ENCODE measurements around the gene KLK2. TPM values are rescaled to one million over a fixed set of nuclear protein-coding genes. Genes with fewer than 3 reads are reported as not detected.

KLK2 gene
- polyA plus RNA-seq, 1 donor (not counting 4 experiments of a cell fraction or from before 2014, with no cell fraction given) = 0.07 TPM

GRCh38 chr19:50880241-50880640 lies 7.0 kb downstream of the KLK2 start:
- TF ChIP-seq EZH2 (IDR thresholded peaks at IDR 0.05; ENCODE audit: low read length) = no peak
- TF ChIP-seq CTCF (optimal IDR thresholded peaks at IDR 0.05 in 1 of 3, IDR thresholded peaks at IDR 0.05 in 1 of 3, conservative IDR thresholded peaks at IDR 0.05 in 1 of 3; ENCODE audit: extremely low read depth in 1 of 3, insufficient read depth in 2 of 3, low read length in 3 of 3) = no peak
- H3K9ac ChIP-seq (ENCODE audit: control insufficient read depth, extremely low read depth, insufficient read depth, low read length) = no peak overlapping the region
- no peak overlapping the region for H2AFZ ChIP-seq (ENCODE audit: control insufficient read depth, low read length)
- no peak overlapping the region for H3K4me3 ChIP-seq (ENCODE audit: control insufficient read depth in 2 of 3, extremely low read depth in 1 of 3, insufficient read depth in 2 of 3, low read depth in 1 of 3, low read length in 3 of 3)
- H3K36me3 ChIP-seq (ENCODE audit: control insufficient read depth in 2 of 2, extremely low read depth in 1 of 2, insufficient read depth in 2 of 2, low read length in 2 of 2) = no peaks in the 10 kb centered on the region
- H3K4me2 ChIP-seq (ENCODE audit: control insufficient read depth, extremely low read depth, insufficient read depth, low read depth, low read length) = no peak overlapping the region
- peaks cover 10% of the 10 kb centered on the region for H3K27me3 ChIP-seq (ENCODE audit: control insufficient read depth, extremely low read depth, insufficient read depth, low read length)
- DNase-seq (ENCODE audit: low read depth, low spot score) (no peak), FAIRE-seq (no peak)
- no peaks in the 10 kb centered on the region for H3K9me1 ChIP-seq (ENCODE audit: control insufficient read depth, extremely low read depth, insufficient read depth, low read length)
- H3K27ac ChIP-seq (ENCODE audit: control insufficient read depth, insufficient read depth, low read length) = no peak overlapping the region
- H3K4me1 ChIP-seq (ENCODE audit: control insufficient read depth, extremely low read depth, insufficient read depth, low read length) = no peaks in the 10 kb centered on the region
- no peaks in the 10 kb centered on the region for H3K79me2 ChIP-seq (ENCODE audit: control insufficient read depth, insufficient read depth, low read length)
- dilution Hi-C loops (cut with MboI; ENCODE audit: extremely low pct_ligation_motif_present, low sequenced_read_pairs) = no loop called here
- no peaks in the 10 kb centered on the region for H3K9me3 ChIP-seq (ENCODE audit: control insufficient read depth, low read depth, low read length)
- no peaks in the 10 kb centered on the region for H4K20me1 ChIP-seq (ENCODE audit: control insufficient read depth, extremely low read depth, insufficient read depth, low read length)

- no peaks in the 10 kb centered on the region for H3K9me1 ChIP-seq (ENCODE audit: control insufficient read depth, extremely low read depth, insufficient read depth, low read length)
- H3K79me2 ChIP-seq (ENCODE audit: control insufficient read depth, insufficient read depth, low read length) = no peaks in the 10 kb centered on the region
- H3K9me3 ChIP-seq (ENCODE audit: control insufficient read depth, low read depth, low read length) = no peaks in the 10 kb centered on the region
- no peaks in the 10 kb centered on the region for H3K4me1 ChIP-seq (ENCODE audit: control insufficient read depth, extremely low read depth, insufficient read depth, low read length)
- DNase-seq (ENCODE audit: low read depth, low spot score) = no peak
- H3K4me3 ChIP-seq (ENCODE audit: control insufficient read depth in 2 of 3, extremely low read depth in 1 of 3, insufficient read depth in 2 of 3, low read depth in 1 of 3, low read length in 3 of 3) = no peak overlapping the region
- H3K27ac ChIP-seq (ENCODE audit: control insufficient read depth, insufficient read depth, low read length) = no peak overlapping the region
- H3K36me3 ChIP-seq (ENCODE audit: control insufficient read depth in 2 of 2, extremely low read depth in 1 of 2, insufficient read depth in 2 of 2, low read length in 2 of 2) = no peaks in the 10 kb centered on the region
- H4K20me1 ChIP-seq (ENCODE audit: control insufficient read depth, extremely low read depth, insufficient read depth, low read length) = no peaks in the 10 kb centered on the region
- H2AFZ ChIP-seq (ENCODE audit: control insufficient read depth, low read length) = no peak overlapping the region
- H3K4me2 ChIP-seq (ENCODE audit: control insufficient read depth, extremely low read depth, insufficient read depth, low read depth, low read length) = no peak overlapping the region
- FAIRE-seq = no peak
- no peak overlapping the region for H3K9ac ChIP-seq (ENCODE audit: control insufficient read depth, extremely low read depth, insufficient read depth, low read length)
- dilution Hi-C loops (cut with MboI; ENCODE audit: extremely low pct_ligation_motif_present, low sequenced_read_pairs) = no loop called here
- H3K27me3 ChIP-seq (ENCODE audit: control insufficient read depth, extremely low read depth, insufficient read depth, low read length) = peaks cover 8% of the 10 kb centered on the region
- no peak for TF ChIP-seq EZH2 (IDR thresholded peaks at IDR 0.05; ENCODE audit: low read length)
- TF ChIP-seq CTCF (optimal IDR thresholded peaks at IDR 0.05 in 1 of 3, IDR thresholded peaks at IDR 0.05 in 1 of 3, conservative IDR thresholded peaks at IDR 0.05 in 1 of 3; ENCODE audit: extremely low read depth in 1 of 3, insufficient read depth in 2 of 3, low read length in 3 of 3) = peak in 1 of 3 experiments; percentile 17
Observed at GRCh38 chr19:50882188-50882587, 8.9 kb downstream of the KLK2 start.

All from keratinocyte (primary cell).